GM12878 (cell line): Measurements from ENCODE around the gene SGIP1. TPM values are rescaled to one million over a fixed set of nuclear protein-coding genes. Genes with fewer than 3 reads are reported as not detected.

ENCODE experiments used
- CBX3 ChIP-seq: fragments of 200-600 bp; sonication (generic); IDR thresholded peaks from 2 replicates; pipeline ENCODE4 v1.6.1; 2016; ENCODE audit warnings: low read depth, borderline replicate concordance
- IKZF1 ChIP-seq: fragments of 450-650 bp; conservative IDR thresholded peaks from 2 replicates; pipeline ENCODE4 v1.6.1; 2017; ENCODE audit warnings: antibody characterized with exemption, mild to moderate bottlenecking
- MYB ChIP-seq: fragments of 150-350 bp; IDR thresholded peaks from 2 replicates; pipeline ENCODE4 v1.6.1; 2014; ENCODE audit warnings: mild to moderate bottlenecking, low read depth, low read length, borderline replicate concordance
- PAX5 ChIP-seq: IDR thresholded peaks from 2 replicates; pipeline ENCODE4 v1.6.1; 2011; ENCODE audit warnings: low read depth, low read length, borderline replicate concordance
- RUNX3 ChIP-seq: IDR thresholded peaks from 2 replicates; pipeline ENCODE4 v1.6.1; 2012; ENCODE audit warnings: low read length, inconsistent platforms
- SIX5 ChIP-seq: IDR thresholded peaks from 2 replicates; pipeline ENCODE4 v1.6.1; 2011; ENCODE audit warnings: mild to moderate bottlenecking, low read depth, low read length, moderate library complexity; ENCODE audit not compliant: severe bottlenecking
- polyA plus RNA-seq, 11 experiments: library from polyadenylated mRNA; depleted of rRNA in 4 of 11; unstranded in 6 of 11; stranded (reverse) in 5 of 11; fragments of >200 nt; fragmentation: Nextera tagmentation in 4 of 11; fragmentation: Illumina TruSeq in 1 of 11; extraction: Ambion mirVana in 4 of 11; extraction: Trizol in 1 of 11; gene quantifications; 1 replicate in 1 of 11; 2 replicates in 10 of 11; pipeline versions ENCODE4 v1.2.1 to v1.2.3, GENCODE V29; 2011 to 2016; ENCODE audit warnings: inconsistent platforms in 2 of 11, missing spikeins in 2 of 11, low read depth in 1 of 11
- total RNA-seq, 4 experiments: library from RNA; depleted of rRNA in 3 of 4; stranded (reverse); fragments of >200 nt in 3 of 4; fragmentation: Illumina TruSeq in 1 of 4; extraction: Trizol in 1 of 4; gene quantifications; 2 replicates each; pipeline versions ENCODE4 v1.2.1 to v1.2.3, GENCODE V29; 2013 to 2021
- TF ChIP-seq, protein P1 (sequence below): fragments of 150-350 bp; IDR thresholded peaks from 2 replicates; pipeline ENCODE4 v1.6.1; 2016; ENCODE audit warnings: low read depth, low read length
- TF ChIP-seq, protein P2 (sequence below): fragments of 450-650 bp; IDR thresholded peaks from 2 replicates; pipeline ENCODE4 v1.6.1; 2017; ENCODE audit warnings: mild to moderate bottlenecking, moderate library complexity
- TF ChIP-seq, protein P3 (sequence below): fragments of 450-650 bp; IDR thresholded peaks from 2 replicates; pipeline ENCODE4 v1.6.1; 2018; ENCODE audit warnings: mild to moderate bottlenecking, low read depth, moderate library complexity; ENCODE audit not compliant: partially characterized antibody
- TF ChIP-seq, protein P4 (sequence below): fragments of 450-650 bp; IDR thresholded peaks from 2 replicates; pipeline ENCODE4 v1.6.1; 2017; ENCODE audit warnings: low read depth, mild to moderate bottlenecking, moderate library complexity

Gene SGIP1
- total and polyA plus RNA-seq, 10 of the 15 experiments (the other 5 are each of a cell fraction or from before 2014, with no cell fraction given): 0.15 TPM; not detected in 9

- TF ChIP-seq MYB: no peak
- TF ChIP-seq CBX3: no peak
- TF ChIP-seq, protein P1, sequence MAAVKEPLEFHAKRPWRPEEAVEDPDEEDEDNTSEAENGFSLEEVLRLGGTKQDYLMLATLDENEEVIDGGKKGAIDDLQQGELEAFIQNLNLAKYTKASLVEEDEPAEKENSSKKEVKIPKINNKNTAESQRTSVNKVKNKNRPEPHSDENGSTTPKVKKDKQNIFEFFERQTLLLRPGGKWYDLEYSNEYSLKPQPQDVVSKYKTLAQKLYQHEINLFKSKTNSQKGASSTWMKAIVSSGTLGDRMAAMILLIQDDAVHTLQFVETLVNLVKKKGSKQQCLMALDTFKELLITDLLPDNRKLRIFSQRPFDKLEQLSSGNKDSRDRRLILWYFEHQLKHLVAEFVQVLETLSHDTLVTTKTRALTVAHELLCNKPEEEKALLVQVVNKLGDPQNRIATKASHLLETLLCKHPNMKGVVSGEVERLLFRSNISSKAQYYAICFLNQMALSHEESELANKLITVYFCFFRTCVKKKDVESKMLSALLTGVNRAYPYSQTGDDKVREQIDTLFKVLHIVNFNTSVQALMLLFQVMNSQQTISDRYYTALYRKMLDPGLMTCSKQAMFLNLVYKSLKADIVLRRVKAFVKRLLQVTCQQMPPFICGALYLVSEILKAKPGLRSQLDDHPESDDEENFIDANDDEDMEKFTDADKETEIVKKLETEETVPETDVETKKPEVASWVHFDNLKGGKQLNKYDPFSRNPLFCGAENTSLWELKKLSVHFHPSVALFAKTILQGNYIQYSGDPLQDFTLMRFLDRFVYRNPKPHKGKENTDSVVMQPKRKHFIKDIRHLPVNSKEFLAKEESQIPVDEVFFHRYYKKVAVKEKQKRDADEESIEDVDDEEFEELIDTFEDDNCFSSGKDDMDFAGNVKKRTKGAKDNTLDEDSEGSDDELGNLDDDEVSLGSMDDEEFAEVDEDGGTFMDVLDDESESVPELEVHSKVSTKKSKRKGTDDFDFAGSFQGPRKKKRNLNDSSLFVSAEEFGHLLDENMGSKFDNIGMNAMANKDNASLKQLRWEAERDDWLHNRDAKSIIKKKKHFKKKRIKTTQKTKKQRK: no peak
- no peak for TF ChIP-seq RUNX3
- no peak for TF ChIP-seq PAX5
- TF ChIP-seq, protein P2, sequence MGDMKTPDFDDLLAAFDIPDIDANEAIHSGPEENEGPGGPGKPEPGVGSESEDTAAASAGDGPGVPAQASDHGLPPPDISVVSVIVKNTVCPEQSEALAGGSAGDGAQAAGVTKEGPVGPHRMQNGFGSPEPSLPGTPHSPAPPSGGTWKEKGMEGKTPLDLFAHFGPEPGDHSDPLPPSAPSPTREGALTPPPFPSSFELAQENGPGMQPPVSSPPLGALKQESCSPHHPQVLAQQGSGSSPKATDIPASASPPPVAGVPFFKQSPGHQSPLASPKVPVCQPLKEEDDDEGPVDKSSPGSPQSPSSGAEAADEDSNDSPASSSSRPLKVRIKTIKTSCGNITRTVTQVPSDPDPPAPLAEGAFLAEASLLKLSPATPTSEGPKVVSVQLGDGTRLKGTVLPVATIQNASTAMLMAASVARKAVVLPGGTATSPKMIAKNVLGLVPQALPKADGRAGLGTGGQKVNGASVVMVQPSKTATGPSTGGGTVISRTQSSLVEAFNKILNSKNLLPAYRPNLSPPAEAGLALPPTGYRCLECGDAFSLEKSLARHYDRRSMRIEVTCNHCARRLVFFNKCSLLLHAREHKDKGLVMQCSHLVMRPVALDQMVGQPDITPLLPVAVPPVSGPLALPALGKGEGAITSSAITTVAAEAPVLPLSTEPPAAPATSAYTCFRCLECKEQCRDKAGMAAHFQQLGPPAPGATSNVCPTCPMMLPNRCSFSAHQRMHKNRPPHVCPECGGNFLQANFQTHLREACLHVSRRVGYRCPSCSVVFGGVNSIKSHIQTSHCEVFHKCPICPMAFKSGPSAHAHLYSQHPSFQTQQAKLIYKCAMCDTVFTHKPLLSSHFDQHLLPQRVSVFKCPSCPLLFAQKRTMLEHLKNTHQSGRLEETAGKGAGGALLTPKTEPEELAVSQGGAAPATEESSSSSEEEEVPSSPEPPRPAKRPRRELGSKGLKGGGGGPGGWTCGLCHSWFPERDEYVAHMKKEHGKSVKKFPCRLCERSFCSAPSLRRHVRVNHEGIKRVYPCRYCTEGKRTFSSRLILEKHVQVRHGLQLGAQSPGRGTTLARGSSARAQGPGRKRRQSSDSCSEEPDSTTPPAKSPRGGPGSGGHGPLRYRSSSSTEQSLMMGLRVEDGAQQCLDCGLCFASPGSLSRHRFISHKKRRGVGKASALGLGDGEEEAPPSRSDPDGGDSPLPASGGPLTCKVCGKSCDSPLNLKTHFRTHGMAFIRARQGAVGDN: no peak
- no peak for TF ChIP-seq IKZF1
- TF ChIP-seq, protein P3, sequence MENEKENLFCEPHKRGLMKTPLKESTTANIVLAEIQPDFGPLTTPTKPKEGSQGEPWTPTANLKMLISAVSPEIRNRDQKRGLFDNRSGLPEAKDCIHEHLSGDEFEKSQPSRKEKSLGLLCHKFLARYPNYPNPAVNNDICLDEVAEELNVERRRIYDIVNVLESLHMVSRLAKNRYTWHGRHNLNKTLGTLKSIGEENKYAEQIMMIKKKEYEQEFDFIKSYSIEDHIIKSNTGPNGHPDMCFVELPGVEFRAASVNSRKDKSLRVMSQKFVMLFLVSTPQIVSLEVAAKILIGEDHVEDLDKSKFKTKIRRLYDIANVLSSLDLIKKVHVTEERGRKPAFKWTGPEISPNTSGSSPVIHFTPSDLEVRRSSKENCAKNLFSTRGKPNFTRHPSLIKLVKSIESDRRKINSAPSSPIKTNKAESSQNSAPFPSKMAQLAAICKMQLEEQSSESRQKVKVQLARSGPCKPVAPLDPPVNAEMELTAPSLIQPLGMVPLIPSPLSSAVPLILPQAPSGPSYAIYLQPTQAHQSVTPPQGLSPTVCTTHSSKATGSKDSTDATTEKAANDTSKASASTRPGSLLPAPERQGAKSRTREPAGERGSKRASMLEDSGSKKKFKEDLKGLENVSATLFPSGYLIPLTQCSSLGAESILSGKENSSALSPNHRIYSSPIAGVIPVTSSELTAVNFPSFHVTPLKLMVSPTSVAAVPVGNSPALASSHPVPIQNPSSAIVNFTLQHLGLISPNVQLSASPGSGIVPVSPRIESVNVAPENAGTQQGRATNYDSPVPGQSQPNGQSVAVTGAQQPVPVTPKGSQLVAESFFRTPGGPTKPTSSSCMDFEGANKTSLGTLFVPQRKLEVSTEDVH: no peak
- TF ChIP-seq, protein P4, sequence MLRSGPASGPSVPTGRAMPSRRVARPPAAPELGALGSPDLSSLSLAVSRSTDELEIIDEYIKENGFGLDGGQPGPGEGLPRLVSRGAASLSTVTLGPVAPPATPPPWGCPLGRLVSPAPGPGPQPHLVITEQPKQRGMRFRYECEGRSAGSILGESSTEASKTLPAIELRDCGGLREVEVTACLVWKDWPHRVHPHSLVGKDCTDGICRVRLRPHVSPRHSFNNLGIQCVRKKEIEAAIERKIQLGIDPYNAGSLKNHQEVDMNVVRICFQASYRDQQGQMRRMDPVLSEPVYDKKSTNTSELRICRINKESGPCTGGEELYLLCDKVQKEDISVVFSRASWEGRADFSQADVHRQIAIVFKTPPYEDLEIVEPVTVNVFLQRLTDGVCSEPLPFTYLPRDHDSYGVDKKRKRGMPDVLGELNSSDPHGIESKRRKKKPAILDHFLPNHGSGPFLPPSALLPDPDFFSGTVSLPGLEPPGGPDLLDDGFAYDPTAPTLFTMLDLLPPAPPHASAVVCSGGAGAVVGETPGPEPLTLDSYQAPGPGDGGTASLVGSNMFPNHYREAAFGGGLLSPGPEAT: no peak
- no peak for TF ChIP-seq SIX5
Observed at GRCh38 chr1:66542314-66542713, 8.4 kb downstream of the SGIP1 start (continued).
